GM21381 (cell line): ENCODE measurements around the gene OSM.
"Not testable (repeated sequence)": the region's sequence is repeated elsewhere in the genome, so short reads cannot be mapped to it uniquely, and the experiment has no call there.

Experiments
- ATAC-seq: cut with Tn5 transposase; IDR thresholded peaks from one replicate; pipeline ENCODE4 v1.9.1; 2021; ENCODE audit warnings: mild to moderate bottlenecking, moderate library complexity; ENCODE audit not compliant: unreplicated experiment

The OSM gene

DNA sequence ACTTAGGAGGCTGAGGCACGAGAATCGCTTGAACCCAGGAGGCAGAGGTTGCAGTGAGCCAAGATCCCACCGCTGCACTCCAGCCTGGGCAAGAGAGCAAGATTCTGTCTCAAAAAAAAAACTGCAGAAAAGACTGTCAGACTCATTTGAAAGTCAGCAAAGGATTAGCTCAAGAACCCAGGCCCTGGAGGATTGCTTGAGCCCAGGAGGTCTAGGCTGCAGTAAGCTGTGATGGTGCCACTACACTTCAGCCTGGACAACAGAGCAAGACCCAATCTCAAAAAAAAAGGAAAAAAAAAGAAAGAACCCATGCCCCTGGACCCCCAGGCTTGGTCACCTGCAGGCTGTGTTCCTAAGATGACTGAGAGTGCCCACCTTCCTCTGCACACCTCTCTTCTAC, 36.3 kb downstream of the OSM start:
- no peak for ATAC-seq

DNA sequence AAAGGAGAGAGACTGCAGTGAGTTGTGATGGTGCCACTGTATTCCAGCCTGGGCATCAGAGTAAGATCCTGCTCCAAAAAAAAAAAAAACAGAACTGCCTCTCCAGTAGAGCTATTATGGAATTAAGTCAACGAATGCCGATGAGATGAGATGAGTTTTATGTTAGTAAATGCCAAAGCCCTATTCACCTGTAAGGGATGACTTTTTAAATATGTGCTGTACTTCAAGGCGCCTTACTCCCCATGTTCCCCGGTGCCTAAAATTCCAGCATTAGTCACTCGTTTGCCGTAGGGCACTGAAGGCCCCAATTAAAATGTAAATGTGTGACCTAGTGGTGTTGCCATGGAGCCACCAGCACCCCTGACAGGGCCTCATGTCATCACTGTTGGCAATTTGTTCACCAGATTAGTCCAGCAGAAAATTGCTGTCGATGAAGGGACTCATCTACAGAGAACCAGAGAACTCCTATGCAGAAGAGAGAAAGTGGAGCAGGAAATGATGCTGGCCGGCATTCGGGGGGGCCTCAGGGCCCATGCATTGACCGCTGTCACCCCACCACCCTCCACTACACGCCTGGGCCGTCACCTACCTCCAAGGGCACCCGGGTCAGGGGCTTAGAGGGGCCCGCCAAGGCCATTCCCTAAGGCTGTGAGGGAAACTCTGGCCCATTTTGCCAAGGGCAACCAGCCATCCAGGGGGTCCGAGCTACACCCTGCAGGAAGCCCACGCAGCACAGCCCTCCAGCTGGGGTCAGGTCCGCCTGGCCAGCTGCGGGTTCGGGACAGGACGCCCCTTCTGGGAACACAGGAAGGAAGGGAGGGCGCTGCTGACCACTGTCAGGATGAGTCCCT, 37.9 kb downstream of the OSM start:
- ATAC-seq = no peak

GRCh38 chr22:30227438-30228228, 39.0 kb downstream of the OSM start:
- no peak for ATAC-seq

DNA sequence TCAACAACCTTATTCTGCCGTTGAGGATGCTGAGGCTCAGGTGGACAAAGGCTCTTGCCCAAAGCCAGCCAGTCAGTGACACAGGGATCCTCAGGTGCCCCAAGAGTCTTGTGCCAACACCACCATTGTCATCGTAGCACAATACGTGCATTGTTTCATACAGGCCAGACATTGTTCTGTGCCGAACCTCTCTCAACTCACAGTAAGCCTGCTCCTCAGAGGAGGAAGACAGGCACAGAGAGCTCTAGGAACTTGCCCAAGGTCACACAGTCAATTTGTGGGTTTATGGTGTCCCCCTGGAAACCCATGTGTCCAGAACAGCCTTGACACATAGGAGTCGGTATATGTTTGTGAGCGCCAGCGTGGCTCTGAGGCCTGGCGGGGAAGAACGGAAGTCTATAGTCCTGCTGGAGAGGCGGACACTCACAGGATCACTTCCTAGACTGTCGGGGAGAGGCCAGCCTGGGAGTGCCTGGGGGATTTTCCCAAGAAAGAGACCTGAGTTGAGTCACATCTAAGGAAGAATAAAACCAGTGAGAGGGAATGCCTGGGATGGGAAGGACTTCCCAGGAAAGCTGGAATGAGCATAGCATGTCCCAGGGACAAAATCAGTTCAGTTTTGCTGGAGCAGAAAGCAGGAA, 40.3 kb downstream of the OSM start:
- ATAC-seq = no peak

- ATAC-seq = no peak
These were observed 41.3 kb downstream of the OSM start for GRCh38 chr22:30225220-30225927.

DNA sequence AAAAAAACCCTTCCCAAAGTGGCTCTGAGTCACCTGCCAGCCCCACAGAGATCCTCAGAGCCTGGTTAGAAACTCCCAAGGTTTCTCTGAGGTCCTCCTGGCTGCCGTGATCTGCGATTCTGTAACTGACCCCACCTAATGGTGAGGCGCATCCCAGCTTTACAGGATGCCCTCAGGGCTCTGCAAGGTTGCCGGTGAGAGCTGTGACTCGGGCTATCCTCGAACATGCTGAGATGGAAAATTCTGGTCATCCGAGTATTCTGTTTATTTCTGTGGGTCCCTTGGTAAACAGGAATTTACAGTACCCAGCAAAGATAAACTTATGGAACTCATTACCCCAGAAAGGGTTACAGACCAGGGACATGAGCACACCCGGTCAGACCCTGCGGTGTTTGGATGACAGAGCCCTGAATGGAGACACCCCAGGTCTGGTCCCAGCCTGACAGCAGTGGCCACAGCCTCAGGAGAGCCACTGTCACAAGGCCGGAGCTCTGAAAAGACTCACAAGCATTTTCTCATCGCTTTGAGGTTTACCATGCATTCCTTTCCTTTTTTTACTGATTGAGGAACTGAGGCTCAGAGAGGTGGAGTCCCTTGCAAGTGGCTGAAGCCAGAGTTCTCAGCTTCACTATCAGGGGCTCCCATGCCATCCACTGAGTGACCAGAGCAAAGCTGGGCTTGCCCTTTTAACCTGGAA, 42.3 kb downstream of the OSM start:
- ATAC-seq = no peak

DNA sequence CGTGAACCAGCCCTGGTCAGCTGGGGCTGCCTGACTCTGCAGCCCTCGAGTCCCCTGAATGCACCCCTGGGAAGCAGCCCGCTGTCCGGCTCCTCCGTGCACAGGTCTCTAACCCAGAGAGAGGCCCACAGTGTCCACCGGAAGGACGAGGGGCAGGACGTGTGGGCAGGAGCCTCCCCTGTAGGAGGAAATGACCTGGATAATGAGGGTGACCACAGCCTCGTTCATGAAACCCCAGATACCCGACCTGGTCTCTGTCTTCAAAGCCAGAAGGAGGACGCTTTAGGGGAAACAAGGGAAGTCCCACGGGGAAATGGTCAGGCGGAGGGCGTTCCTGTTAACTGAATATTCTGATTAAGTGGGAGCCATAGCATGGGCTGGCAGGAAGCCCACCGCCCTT, 43.3 kb downstream of the OSM start:
- ATAC-seq = no peak

DNA sequence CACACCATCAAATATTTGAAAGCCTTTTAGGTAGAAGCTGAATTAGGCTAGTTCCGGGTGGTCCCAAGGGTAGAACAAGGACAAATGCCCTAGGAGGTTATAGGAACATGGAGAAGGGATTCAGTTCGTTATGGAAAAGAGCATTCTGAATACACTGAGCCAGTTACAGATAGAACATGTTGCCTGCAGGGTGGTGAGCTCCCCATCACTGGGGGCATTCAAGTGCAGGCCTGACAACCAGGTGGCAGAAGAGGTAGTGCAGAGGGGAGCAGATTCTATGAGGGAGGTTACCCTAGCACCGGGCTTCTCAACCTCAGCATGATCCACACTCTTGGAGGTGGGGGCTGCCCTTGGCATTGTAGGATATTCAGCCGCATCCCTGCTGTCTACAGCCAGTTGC, 44.3 kb downstream of the OSM start:
- no peak for ATAC-seq

GRCh38 chr22:30221121-30221992, 45.3 kb downstream of the OSM start:
- ATAC-seq = no peak

- no peak for ATAC-seq
These were observed 46.2 kb downstream of the OSM start for GRCh38 chr22:30220338-30221012.

DNA sequence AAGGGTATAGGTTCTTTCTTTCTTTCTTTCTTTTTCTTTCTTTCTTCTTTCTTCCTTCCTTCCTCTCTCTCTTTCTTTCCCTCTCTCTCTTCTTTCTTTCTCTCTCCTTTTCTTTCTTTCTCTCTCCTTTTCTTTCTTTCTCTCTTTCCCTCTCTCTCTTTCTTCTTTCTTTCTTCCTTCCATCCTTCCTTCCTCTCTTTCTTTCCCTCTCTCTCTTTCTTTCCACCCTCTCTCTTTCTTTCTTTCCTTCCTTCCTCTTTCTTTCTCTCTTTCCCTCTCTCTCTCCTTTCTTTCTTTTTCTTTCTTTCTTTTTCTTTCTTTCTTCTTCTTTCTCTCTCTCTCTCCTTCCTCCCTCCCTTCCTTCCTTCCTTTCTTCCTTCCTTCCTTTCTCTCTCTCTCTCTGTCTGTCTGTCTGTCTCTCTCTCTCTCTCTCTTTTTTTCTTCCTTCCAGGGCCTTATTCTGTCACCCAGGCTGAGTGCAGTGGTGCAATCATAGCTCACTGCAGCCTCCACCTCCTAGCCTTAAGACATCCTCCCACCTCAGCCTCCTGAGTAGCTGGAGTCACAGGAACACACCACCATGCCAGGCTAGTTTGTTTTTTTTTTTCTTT, 46.9 kb downstream of the OSM start:
- ATAC-seq = no peak

DNA sequence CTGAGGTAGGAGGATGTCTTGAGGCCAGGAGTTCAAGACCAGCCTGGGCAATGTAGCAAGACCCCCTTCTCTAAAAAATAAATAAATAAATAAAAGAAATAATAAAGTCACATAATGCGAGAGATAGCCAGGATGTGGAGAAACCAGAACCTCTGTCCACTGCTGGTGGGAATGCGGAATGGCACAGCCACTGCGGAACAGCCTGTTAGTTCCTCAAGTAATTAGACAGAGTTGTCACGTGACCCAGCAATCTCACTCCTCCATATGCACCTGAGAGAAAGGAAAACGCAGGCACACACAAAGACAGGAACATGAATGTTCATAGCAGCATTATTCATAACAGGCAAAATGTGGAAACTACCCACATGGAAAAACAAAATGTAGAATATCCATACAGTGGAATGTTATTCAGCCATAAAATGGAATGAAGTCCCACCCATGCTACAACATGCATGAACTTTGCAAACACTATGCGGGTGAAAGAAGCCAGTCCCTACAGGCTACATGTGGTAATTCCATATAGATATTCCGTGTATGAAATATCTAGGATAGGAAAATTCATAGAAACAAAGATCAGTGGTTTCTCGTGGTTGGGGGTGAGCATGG, 47.5 kb downstream of the OSM start:
- no peak for ATAC-seq

GRCh38 chr22:30217698-30218560, 48.7 kb downstream of the OSM start:
- ATAC-seq = no peak

DNA sequence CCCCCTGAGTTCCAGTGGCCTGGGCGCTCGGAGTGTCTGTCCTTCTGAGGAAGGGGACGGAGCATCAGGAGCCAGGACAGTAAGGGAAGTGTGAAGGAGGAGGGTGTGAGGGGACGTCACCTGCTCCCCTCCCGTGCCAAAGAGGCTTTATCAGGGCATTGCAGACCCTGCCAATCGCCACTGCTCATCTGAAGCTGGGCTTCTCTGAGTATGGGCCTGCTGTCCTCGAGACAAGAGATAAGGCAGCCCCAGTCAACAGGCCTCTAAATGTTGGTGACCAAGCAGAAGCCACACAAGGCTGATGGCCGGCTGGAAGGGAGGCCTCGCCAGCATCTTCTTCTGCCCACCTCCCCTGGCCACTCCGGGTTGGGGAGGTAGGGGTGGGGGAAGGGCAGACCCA, 49.9 kb downstream of the OSM start:
- no peak for ATAC-seq

DNA sequence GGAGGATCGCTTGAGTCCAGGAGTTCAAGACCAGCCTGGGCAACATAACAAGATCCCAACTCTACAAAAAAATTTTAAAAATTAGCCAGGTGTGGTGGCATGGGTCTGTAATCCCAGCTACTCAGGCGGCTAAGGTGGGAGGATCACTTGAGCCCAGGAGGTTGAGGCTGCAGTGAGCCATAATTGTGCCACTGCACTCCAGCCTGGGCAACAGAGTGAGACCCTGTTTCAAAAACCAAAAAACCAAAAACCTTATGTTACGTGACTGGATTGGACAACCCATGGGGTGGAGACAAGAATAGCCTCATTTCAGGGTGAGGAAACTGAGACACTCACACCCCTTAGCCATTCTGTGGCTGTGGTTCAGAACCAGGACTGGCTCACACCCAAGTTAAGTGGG, 50.4 kb downstream of the OSM start:
- ATAC-seq = not testable (repeated sequence)

DNA sequence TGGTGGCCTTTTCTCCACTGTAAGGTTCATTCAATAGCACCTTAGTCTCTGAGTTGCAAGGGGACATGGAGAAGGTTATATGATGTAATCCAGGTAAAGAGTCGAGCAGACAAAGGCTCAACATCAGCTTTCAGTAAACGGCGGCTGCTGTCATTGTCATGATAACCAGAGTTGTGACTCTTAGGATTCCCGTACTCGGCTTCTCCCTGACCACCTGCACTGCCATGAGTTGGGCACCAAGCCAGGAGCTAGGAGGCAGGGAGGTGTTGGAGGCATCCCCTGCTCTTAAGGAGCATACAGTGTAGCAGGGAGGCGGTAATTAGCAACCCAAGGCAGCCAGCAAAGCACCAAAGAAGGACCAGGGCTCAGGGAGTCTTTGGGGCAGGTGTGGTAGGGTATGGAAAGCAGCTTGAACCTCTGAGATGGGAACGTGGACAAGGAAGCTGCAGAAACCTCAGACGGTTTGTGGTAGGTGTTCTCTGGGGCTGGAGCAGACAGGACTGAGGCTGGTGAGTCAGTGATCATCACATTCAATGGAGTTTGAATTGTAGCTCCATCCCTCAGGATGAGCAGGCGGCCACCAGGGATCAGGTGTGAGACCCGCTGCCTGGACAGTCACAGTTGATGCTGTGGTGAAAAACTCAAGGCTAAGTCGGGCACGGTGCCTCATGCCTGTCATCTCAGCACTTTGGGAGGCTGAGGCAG, 51.8 kb downstream of the OSM start:
- ATAC-seq = no peak

DNA sequence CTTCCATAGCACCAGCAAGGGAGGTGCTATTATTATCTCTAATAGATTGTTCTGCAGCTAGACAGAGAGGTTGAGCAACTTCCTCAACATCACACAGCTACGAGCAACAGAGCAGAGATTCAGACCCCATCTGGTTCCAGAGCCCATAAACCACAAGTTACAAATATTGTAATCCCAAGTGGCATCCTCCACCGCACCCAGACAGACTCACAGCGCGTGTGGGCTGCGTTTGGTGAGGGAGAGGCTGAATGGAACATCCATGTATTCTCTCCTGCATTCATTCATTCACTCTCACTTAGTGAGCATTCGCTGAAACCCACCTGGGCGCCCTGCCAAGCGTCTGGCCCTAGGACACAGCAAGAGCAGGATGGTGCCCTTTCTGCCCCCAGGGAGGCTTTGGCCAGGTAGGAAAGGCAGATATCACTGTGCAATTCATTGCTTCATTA, 53.6 kb downstream of the OSM start:
- no peak for ATAC-seq
